Activated CD8-positive, alpha-beta memory T cell treated with anti-CD3 and anti-CD28 coated beads, Interleukin-2, amount 50 U/mL, for 24 hours (primary cell): ENCODE data around the gene N4BP2L2.

Experiments
- DNase-seq: peaks from one replicate; pipeline ENCODE4 v3.0.0-alpha.2; 2020; ENCODE audit errors: extremely low read depth

N4BP2L2 gene

GRCh38 chr13:32426191-32426989 is 112.2 kb downstream of the N4BP2L2 start:
- DNase-seq: peak; percentile 7

GRCh38 chr13:32425158-32425557 is 113.4 kb downstream of the N4BP2L2 start:
- DNase-seq: no peak

- DNase-seq: no peak
Observed at GRCh38 chr13:32423592-32423991, 115.0 kb downstream of the N4BP2L2 start.

GRCh38 chr13:32419862-32420261 is 118.7 kb downstream of the N4BP2L2 start:
- DNase-seq: no peak

DNA sequence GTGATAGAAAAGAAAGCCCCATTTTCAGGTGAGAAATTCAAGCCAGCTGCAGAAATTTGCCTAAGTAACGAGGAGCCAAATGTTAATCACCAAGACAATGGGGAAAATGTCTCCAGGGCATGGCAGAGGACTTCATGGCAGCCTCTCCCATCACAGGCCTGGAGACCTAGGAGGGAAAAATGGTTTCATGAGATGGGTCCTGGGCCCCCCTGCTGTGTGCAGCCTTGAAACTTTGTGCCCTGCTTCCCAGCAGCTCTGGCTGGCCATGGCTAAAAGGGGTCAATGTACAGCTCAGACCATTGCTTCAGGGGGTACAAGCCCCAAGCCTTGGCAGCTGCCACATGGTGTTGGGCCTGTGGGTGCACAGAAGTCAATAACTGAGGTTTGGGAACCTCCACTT is 120.6 kb downstream of the N4BP2L2 start:
- no peak for DNase-seq

DNA sequence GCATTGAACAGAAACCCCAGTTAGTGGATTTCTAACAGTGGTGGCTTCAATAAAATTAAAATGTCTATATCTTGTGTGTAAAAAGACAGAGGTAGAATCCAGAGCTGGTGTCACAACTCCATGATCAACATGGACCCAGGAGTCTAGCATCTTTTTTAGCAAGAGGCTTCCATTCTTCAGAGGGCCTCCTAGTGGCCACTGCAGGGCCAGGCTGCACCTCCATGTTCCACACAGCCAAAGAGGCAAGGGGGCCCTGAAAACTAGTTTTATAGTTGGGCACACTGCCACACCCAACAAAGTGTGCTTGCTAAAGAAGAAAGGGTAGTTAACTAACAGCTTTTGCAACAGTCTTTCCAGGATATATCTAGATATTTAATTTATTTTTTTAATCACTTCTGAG is 123.6 kb downstream of the N4BP2L2 start:
- DNase-seq: no peak

GRCh38 chr13:32414580-32414979 is 124.0 kb downstream of the N4BP2L2 start:
- no peak for DNase-seq

DNA sequence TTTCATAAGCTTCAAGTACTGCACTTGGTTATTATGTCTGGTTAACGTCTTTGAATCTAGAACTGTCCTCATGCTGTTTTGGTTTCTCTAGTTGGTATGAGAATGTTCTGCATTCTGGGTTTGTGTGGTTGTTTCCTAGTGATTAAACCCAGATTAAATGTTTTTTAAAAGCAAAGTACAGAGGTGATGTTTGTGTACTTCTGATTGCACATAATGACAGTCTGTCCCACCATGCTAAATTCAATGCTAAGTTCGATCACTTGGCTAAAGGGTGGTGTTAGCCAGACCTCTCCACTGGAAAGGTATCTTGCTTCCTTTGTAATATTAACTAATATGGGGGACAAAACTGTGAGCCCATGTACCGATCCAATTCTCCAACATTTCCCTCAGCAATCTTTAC is 125.3 kb downstream of the N4BP2L2 start:
- DNase-seq: no peak

- DNase-seq: no peak
Observed at GRCh38 chr13:32409561-32410421, 128.8 kb downstream of the N4BP2L2 start.

DNA sequence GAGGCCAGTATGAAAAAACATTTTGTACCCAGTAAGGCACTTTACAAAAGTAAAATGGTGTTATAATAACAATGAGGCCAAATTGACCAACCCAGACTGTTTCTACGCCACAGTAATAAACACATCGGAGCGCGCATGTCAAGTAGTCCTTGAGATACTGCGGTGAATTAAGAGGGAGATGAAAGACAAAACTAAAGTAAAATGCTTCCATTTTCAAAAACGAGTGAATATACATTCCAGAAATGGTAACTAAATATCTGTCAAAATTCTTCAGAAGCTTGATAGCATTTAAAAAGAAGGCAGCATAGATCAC is 129.6 kb downstream of the N4BP2L2 start:
- no peak for DNase-seq

DNA sequence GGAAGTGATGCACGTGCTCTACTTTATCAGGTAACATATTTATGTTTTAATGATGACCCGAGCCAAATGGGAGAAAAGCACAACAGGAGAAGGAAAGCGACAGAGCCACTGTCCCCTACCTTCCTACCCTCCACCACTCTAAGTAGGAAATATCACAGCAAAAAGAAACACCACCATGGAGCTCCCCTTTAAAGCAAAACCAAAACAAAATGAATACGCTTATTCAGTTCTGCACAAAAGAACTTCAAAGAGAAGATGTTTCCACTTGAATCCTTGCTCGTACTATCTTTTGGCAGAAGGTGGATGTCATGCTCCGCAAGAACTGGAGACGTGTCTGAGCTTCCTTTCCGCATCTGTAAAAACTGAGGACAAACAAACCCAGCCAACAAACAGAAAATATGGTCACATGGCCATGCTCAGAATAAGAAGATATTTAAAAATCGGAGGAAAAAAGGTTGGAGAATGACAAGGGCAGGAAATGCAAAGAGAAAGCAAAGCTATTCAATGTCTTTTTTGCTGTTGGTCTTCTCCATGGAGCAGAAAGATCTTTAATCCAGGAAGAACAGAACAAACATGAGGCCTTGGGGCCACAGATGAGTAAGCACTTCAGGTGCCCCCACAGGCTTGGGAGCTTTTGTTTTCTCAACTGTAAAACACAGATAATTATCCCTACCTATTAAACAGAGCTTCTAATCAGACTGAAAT is 130.1 kb downstream of the N4BP2L2 start:
- no peak for DNase-seq

- no peak for DNase-seq
Observed at GRCh38 chr13:32407854-32408253, 130.7 kb downstream of the N4BP2L2 start.

- DNase-seq: no peak
Observed at GRCh38 chr13:32403108-32403507, 135.5 kb downstream of the N4BP2L2 start.

DNA sequence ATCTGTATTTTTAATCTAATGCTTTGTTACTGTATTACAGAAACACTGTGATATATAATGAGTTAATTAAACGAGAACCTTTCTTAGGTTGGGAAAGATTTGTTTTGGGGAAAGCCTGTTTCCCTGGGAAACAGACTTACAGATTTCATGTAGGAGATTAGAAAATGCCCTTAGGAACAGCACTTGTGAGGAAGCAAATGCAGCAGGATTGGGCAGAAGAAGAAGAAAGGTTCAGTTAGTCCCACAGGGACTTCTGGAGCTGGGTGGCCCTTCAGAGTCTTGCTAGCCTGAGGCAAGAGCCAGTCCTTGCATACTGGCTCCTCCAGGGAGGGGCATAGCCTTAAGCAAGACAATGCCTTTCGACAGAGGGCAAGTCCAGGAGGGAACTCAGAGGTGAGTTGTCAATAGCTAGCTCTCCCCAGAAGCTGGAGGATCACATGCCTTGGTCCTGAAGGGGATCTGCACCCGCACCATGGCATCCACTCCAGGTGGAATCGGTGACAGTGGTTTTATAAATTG is 147.4 kb downstream of the N4BP2L2 start:
- no peak for DNase-seq

- no peak for DNase-seq
Observed at GRCh38 chr13:32390484-32390883, 148.1 kb downstream of the N4BP2L2 start.

DNA sequence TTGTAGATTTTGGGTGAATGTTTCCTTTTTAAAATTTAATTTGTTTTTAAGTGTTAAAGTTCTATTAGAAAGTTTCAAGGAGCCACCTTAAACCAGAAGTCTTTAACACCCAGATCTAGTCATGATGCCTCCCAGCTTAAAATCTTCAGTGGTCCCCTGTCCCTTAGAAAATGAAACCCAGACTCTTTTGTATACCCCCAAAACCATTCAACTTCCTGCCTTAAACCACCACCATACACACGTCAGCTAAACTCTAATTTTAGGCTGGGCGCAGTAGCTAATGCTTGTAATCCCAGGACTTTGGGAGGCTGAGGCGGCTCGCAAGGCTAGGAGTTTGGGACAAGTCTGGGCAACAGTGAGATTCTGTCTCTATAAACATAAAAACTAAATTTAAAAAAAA is 148.5 kb downstream of the N4BP2L2 start:
- DNase-seq: no peak

DNA sequence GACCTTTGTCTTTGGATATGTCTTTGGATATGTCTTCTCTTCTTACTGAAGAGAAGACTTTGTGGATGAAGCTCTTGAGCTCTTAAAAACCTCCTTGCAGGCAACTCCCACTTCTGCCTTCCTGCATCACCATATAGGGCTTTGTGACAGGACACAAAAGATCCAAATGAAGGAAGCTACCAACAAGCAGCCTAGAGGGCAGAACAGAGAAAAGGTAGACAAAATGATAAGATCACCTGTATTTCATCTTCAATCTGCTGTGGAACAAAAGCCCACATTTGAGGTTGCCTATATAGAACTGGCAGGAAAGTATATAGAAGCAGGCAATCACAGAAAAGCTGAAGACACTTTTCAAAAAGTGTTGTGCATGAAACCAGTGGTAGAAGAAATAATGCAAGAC is 153.2 kb downstream of the N4BP2L2 start:
- DNase-seq: no peak

DNA sequence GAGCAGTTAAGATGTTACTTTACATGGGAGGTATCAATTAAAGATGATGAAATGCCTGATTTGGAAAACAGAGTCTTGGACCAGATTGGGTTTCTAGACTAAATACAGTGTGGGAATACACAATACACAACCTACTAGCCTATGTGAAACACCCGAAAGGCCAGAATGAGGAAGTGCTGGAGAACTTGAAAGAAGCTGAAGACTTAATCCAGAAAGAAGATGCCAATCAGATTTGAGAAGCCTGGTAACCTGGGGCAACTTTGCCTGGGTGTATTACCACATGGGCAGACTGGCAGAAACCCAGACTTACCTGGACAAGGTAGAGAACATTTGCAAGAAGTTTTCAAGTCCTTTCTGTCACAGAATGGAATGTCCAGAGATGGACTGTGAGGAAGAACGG is 153.9 kb downstream of the N4BP2L2 start:
- DNase-seq: no peak

DNA sequence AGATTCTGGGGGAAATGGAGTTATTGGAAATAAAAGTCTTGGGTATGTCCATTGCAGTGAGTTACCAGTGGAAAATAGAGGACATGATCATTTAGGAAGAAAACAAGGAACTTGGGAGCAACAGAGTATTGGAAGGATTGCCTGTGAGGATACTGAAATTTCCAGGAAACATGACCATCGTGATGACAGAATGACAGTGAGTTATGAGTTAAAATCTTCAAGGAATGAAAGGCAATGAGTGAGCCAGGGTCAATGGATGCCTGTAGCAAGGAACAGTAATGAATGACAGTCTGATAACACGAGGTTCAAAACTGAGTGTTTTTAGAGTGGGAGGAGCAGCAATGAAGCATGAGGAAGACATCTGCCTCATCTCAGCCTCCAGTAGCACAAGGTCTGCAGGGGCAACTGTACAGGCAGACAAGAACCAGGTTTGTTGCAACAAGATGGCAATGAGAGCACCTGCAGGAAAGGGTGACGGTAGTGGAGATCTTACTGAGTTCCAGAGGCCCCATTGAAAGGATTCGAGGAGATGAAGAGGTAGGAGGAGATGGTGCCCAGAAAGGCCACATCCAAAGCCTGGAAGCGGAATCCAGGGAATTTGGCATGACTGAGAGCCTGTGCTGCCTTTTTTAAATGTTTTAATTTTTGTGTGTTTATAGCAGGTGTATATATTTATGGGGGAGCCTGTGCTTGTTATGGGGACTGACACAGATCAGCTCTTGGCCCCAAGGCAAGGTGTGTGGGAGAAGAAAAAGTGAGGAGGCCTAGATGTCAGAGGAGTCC is 154.6 kb downstream of the N4BP2L2 start:
- no peak for DNase-seq
